ENCODE measurements around the gene FOXP4. TPM values are rescaled to one million over a fixed set of nuclear protein-coding genes. Genes with fewer than 3 reads are reported as not detected.
A peak's percentile ranks its signal among the peaks of the same experiment; 100 is the strongest.

The FOXP4 gene
- total and polyA plus RNA-seq, 2 of the 13 experiments (the other 11 are each of a cell fraction or from before 2014, with no cell fraction given): 11.0 to 12.4 TPM

DNA sequence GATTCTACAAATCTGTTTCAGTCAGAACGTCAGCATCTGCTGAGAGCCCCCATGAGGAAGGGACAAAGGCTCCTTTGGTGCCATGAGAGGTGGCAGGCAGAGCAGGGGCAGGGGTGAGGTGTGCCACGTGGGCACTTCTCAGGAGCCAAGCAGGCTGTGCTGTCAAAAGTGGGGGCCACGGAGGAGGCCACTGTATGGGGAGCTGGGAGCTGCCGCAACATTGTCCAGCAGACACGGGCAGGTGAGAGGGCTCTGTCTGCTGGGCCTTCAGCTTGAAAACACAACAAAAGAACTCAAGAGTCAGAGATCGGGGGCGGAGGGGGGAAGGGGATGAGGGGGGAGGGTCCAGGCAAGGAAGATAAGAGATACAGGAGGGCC, 21.6 kb upstream of the FOXP4 start (continued):
- TF ChIP-seq, protein P1, sequence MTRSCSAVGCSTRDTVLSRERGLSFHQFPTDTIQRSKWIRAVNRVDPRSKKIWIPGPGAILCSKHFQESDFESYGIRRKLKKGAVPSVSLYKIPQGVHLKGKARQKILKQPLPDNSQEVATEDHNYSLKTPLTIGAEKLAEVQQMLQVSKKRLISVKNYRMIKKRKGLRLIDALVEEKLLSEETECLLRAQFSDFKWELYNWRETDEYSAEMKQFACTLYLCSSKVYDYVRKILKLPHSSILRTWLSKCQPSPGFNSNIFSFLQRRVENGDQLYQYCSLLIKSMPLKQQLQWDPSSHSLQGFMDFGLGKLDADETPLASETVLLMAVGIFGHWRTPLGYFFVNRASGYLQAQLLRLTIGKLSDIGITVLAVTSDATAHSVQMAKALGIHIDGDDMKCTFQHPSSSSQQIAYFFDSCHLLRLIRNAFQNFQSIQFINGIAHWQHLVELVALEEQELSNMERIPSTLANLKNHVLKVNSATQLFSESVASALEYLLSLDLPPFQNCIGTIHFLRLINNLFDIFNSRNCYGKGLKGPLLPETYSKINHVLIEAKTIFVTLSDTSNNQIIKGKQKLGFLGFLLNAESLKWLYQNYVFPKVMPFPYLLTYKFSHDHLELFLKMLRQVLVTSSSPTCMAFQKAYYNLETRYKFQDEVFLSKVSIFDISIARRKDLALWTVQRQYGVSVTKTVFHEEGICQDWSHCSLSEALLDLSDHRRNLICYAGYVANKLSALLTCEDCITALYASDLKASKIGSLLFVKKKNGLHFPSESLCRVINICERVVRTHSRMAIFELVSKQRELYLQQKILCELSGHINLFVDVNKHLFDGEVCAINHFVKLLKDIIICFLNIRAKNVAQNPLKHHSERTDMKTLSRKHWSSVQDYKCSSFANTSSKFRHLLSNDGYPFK (CRISPR knock-in tag; IDR thresholded peaks at IDR 0.05; ENCODE audit: borderline replicate concordance): peak; percentile 55; the same call in 1 of the 2 replicates
- TF ChIP-seq ZNF20 (CRISPR knock-in tag; IDR thresholded peaks at IDR 0.05) (no peak), ZFP82 (CRISPR knock-in tag; IDR thresholded peaks at IDR 0.05; ENCODE audit: borderline replicate concordance) (no peak), NPAS2 (CRISPR knock-in tag; IDR thresholded peaks at IDR 0.05; ENCODE audit: borderline replicate concordance) (no peak), ZNF891 (CRISPR knock-in tag; IDR thresholded peaks at IDR 0.05) (no peak)
- TF ChIP-seq, protein P2, sequence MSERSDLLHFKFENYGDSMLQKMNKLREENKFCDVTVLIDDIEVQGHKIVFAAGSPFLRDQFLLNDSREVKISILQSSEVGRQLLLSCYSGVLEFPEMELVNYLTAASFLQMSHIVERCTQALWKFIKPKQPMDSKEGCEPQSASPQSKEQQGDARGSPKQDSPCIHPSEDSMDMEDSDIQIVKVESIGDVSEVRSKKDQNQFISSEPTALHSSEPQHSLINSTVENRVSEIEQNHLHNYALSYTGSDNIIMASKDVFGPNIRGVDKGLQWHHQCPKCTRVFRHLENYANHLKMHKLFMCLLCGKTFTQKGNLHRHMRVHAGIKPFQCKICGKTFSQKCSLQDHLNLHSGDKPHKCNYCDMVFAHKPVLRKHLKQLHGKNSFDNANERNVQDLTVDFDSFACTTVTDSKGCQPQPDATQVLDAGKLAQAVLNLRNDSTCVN (CRISPR knock-in tag; IDR thresholded peaks at IDR 0.05; ENCODE audit: borderline replicate concordance): no peak
- TF ChIP-seq, protein P3, sequence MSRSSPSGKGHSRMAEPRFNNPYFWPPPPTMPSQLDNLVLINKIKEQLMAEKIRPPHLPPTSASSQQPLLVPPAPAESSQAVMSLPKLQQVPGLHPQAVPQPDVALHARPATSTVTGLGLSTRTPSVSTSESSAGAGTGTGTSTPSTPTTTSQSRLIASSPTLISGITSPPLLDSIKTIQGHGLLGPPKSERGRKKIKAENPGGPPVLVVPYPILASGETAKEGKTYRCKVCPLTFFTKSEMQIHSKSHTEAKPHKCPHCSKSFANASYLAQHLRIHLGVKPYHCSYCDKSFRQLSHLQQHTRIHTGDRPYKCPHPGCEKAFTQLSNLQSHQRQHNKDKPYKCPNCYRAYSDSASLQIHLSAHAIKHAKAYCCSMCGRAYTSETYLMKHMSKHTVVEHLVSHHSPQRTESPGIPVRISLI (CRISPR knock-in tag; IDR thresholded peaks at IDR 0.05; ENCODE audit: borderline replicate concordance): no peak
- TF ChIP-seq, protein P4, sequence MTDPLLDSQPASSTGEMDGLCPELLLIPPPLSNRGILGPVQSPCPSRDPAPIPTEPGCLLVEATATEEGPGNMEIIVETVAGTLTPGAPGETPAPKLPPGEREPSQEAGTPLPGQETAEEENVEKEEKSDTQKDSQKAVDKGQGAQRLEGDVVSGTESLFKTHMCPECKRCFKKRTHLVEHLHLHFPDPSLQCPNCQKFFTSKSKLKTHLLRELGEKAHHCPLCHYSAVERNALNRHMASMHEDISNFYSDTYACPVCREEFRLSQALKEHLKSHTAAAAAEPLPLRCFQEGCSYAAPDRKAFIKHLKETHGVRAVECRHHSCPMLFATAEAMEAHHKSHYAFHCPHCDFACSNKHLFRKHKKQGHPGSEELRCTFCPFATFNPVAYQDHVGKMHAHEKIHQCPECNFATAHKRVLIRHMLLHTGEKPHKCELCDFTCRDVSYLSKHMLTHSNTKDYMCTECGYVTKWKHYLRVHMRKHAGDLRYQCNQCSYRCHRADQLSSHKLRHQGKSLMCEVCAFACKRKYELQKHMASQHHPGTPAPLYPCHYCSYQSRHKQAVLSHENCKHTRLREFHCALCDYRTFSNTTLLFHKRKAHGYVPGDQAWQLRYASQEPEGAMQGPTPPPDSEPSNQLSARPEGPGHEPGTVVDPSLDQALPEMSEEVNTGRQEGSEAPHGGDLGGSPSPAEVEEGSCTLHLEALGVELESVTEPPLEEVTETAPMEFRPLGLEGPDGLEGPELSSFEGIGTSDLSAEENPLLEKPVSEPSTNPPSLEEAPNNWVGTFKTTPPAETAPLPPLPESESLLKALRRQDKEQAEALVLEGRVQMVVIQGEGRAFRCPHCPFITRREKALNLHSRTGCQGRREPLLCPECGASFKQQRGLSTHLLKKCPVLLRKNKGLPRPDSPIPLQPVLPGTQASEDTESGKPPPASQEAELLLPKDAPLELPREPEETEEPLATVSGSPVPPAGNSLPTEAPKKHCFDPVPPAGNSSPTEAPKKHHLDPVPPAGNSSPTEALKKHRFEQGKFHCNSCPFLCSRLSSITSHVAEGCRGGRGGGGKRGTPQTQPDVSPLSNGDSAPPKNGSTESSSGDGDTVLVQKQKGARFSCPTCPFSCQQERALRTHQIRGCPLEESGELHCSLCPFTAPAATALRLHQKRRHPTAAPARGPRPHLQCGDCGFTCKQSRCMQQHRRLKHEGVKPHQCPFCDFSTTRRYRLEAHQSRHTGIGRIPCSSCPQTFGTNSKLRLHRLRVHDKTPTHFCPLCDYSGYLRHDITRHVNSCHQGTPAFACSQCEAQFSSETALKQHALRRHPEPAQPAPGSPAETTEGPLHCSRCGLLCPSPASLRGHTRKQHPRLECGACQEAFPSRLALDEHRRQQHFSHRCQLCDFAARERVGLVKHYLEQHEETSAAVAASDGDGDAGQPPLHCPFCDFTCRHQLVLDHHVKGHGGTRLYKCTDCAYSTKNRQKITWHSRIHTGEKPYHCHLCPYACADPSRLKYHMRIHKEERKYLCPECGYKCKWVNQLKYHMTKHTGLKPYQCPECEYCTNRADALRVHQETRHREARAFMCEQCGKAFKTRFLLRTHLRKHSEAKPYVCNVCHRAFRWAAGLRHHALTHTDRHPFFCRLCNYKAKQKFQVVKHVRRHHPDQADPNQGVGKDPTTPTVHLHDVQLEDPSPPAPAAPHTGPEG (CRISPR knock-in tag; IDR thresholded peaks at IDR 0.05): no peak
- TF ChIP-seq, protein P5, sequence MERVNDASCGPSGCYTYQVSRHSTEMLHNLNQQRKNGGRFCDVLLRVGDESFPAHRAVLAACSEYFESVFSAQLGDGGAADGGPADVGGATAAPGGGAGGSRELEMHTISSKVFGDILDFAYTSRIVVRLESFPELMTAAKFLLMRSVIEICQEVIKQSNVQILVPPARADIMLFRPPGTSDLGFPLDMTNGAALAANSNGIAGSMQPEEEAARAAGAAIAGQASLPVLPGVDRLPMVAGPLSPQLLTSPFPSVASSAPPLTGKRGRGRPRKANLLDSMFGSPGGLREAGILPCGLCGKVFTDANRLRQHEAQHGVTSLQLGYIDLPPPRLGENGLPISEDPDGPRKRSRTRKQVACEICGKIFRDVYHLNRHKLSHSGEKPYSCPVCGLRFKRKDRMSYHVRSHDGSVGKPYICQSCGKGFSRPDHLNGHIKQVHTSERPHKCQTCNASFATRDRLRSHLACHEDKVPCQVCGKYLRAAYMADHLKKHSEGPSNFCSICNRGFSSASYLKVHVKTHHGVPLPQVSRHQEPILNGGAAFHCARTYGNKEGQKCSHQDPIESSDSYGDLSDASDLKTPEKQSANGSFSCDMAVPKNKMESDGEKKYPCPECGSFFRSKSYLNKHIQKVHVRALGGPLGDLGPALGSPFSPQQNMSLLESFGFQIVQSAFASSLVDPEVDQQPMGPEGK (CRISPR knock-in tag; IDR thresholded peaks at IDR 0.05): peak; percentile 97
- TF ChIP-seq, protein P6, sequence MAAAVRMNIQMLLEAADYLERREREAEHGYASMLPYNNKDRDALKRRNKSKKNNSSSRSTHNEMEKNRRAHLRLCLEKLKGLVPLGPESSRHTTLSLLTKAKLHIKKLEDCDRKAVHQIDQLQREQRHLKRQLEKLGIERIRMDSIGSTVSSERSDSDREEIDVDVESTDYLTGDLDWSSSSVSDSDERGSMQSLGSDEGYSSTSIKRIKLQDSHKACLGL (CRISPR knock-in tag; IDR thresholded peaks at IDR 0.05): no peak
- TF ChIP-seq, protein P7, sequence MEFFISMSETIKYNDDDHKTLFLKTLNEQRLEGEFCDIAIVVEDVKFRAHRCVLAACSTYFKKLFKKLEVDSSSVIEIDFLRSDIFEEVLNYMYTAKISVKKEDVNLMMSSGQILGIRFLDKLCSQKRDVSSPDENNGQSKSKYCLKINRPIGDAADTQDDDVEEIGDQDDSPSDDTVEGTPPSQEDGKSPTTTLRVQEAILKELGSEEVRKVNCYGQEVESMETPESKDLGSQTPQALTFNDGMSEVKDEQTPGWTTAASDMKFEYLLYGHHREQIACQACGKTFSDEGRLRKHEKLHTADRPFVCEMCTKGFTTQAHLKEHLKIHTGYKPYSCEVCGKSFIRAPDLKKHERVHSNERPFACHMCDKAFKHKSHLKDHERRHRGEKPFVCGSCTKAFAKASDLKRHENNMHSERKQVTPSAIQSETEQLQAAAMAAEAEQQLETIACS (CRISPR knock-in tag; IDR thresholded peaks at IDR 0.05): no peak

Data from HepG2 (cell line).